ENCODE measurements around the gene ARHGAP35.
"Not testable (repeated sequence)": the region's sequence is repeated elsewhere in the genome, so short reads cannot be mapped to it uniquely, and the experiment has no call there.

Gene ARHGAP35

DNA sequence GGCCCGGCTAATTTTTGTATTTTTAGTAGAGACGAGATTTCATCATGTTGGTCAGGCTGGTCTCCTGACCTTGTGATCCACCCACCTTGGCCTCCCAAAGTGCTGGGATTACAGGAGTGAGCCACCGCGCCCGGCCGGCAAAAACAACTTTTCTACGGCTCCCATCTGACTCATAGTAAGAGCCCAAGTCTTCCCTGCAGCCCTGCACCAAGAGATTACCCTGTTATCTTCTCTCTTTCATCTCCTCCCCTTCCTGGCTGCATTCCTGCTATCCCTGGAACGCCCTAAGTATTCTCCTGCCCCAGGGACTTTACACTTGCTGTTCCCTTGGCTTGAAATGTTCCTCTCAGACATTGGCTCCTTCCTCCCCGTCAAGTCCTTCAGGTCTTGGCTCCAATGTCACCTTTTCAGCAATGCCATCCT is 16.7 kb upstream of the ARHGAP35 start:
- DNase-seq = no peak

DNA sequence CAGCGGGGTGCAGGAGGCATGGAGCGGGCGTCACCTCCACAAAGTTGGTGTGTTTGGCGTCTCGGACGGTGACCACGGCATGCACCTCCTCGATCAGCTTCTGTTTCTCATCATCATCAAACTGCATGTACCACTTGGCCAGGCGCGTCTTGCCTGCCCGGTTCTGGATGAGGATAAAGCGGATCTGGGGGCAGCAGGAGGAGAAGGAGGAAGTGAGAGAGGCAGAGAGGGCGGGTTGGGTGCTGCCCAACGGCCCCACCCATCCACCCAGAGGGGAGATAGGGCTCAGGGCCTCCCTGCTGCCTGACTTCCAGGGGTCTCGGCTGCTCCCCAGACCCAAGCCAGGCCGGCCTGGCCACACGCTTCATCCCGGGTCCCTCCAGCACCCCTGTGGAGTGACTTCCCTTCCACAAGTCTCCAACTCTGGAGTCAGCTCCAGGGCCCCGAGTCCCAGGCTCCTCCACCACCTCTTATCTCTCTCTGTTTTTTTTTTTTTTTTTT is 14.8 kb upstream of the ARHGAP35 start:
- no peak for DNase-seq

DNA sequence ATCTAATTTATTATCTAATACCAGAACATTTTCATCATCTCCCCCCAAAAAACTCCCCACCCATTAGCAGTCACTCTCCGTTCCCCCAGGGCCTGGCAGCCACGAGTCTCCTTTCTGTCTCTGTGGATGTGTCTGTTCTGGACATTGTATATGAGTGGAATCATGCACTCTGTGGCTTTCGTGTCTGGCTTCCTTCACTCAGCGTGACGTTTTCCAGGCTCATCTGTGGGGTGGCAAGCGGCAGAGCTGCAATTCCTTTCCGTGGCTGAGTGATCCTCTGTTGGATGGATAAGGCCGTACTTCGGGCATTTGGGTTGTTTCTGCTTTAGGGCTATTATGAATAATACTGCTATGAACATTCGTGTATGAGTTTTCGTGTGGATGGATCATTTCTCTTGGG is 13.3 kb upstream of the ARHGAP35 start:
- DNase-seq = no peak

DNA sequence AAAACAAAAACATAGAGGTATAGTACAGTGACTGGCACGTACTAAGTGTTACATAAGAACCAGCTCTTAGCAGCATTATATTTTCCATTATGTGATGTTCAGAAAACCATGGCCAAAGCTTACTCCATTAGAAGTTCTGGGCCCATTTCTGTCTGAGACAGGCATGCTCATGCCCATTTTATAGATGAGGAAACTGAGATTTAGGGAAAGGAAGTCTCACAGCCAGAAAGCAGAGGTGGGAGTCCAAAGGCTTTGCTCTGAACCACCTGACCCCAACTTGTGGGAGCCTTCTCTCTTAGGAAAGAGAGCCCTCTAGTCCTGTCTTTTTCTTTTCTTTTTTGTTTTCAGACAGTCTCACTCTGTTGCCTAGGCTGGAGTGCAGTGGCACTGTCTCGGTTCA is 12.4 kb upstream of the ARHGAP35 start:
- DNase-seq = no peak

DNA sequence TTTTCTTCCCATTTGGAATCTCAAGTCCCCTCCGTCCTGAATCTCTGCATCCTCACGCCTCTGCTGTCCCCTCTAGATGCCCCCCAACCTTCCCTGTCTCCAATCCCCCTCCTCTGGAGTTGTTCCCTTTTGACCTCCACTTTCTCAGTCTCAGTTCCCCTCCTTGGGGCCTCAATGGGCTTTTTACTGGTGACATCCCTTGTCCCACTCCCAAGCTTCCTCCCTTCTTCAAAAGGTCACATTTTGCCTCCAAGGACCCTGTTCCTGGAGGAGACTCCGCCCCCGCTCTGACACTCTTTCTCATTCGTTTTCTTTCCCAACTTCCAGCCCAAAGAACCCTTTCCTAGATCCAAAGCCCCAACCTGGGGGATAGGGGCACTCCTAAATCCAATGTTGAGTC is 11.2 kb upstream of the ARHGAP35 start:
- no peak for DNase-seq

DNA sequence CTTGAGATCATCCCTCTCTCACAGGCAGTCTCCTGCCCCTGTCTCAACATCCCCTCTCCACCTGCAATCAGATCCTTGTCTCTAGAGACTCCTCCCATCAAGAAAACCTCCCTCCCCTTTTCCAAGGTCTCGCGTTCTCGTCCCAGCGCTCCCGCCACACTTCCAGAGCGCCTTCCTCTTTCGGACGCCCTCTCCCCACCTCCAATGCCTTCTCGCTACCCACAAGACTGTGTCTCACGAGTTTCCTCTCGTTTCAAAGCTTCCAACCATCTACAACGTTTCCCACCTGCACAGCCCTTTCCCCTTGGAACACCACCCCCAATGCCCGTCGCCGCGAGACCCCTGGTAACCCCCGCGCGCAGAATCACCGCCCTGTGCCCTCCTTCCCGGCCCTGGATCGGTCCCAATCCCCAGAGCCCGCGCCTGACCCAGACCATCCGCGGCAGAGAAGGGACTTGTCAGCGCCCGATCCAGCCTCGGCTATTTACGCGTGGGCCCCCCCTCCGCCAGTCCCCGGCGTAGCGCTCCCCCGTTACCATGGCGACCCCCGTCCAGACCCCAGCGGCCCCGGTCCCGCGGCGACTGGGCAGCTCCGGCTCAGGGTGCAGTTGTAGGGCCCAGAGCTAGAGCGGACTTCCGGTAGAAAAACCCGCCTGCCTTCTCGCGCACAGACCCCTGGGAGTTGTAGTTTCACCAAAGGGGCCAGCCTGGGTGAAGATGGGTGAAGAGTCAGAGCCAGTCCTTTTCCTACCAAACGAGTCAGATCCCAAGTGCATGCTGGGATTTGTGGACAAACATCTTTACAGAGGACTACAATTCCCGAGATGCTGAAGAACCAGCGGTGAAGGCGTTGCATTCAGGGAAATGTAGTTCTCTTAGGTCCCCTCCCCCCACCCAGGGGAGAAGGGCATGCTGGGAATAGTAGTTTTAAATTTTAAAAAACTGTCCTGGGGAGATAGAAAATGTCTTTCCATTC is 10.3 kb upstream of the ARHGAP35 start, which contains the start of gene AP2S1:
TSS of gene AP2S1 (minus strand) at position 619 of the 976 bp plus-strand sequence. CDS start at position 539, 80 bp downstream.
- peak; percentile 70 to 84 (median 74) for DNase-seq

DNA sequence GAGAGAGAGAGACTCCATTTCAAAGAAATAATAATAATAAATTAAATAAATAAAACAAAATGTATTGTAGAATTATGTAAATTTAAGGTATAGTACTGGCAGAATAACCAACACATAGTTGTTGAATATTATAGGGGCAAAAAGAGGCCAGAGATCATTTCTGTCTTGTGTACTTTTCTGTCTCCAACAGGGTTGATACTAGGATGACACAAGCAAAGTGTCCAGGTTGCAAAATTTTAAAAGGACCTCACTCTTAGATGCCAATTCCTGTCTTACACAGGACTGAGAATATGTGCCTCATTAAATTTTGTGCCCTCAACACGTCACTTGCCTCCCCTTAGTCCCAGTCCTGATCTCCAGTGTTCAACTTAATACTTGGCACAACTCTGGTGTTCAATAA is 8.0 kb upstream of the ARHGAP35 start:
- DNase-seq = no peak

DNA sequence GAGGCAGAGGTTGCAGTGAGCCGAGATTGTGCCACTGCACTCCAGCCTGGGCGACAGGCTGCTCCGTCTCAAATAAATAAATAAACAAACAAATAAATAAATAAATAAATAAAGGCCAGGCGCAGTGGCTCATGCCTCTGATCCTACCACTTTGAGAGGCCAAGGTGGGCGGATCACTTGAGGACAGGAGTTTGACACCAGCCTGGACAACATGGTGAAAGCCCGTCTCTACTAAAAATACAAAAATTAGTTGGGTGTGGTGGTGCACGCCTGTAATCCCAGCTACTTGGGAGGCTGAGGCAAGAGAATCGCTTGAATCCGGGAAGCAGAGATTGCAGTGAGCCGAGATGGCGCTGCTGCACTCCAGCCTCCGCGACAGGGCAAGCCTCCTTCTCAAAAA is 6.1 kb upstream of the ARHGAP35 start:
- not testable (repeated sequence) for DNase-seq

DNA sequence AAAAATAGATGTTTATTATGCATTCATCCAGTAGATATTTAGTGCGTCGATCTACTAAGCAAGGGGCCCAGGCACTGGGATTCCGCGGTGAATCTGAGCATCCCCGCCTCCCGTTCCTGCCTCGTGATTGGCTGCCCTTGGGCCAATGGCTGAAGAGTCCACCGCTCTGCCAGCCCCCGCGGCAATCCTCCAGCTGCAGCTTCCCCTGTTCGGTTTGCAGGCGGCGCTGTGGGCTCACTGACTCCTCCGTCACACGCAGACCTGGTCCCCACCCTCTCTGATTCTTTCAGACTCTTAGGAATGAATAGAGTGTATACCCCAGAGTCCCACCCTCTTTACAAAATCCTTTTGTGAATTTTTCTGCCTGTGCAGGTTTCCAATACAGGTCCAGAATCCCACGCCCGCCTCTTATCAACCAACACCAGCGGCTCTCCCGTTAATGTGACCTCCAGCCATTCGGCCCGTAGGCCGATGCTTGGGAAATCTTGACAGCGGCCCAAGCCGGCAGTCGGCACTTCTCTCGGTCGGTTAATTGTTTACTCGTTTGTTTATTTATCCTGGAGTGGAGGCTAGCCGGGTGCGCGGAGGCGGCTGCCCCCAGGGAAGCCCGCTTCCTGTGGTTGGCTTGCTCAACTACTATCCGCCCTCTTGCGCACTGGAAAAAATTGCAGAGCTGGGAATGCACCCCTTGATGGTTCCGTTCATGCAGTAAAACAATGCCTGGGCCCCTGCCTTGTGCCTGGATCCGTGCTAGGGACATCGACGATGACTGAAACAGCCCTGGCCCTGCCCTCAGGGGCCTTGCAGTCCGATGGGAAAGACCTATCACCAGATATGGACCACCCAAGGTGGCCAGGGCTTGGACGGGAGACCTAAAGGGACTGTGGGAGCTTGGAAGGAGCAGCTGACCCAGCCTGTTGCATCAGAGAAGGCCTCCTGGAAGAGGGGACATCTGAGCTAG is 4.5 kb upstream of the ARHGAP35 start:
- peak; percentile 64 to 87 (median 78) for DNase-seq

DNA sequence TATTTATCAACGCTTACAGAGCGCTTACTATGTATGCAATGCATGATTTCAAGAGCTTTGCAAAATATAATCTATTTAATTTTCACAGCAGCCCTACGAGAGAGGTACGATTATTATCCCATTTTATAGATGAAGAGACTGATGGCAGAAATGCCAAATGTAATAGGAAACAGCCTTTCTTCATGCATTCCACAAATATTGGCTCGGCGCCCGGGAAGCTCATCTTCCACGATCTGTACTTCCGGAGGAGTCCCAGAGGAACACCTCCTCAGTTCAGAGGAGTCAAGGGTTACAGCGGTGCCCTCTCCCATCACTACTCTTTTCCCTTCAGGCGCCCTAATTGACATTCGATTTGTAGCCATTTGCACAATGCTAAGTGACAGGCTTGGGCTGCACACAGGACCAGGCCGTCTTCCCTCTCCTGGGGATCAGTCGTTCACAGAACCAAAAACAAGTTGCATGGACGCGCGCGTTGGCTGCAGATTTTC is 1.1 kb upstream of the ARHGAP35 start:
- DNase-seq = no peak

DNA sequence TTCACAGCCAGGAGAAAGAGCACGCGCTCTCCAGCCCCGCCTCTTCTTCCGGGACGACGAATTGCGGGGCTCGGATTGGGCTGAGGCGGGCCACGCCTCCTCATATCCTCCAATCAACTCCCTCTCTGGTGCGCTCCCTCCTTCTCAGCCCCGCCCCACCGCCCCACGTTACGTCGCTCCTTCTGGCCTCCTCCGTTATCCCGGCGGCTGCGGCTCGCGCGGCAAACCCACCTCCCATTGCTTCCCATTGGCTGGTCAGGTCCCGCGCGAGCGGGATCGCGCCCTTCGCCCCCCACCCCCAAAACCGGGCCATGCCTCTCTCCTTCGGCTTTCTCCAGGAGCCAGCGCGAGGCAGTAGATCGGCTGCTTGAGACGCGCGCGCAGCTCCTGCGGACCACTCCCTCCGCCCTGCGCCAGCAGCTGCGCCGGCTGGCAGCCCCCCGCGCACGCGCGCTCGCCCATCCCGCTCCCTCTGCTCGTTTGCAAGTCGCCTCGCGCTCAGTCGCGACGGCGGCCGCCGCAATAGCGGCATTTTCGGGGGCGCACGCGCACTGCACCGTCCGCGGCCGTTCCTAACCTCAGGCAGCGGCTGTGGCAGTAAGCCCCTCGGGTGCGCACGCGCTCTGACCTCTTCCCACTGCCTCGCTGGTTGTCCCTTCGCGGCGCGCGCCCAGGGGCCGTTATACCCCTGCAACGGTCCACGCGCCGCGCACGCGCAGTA is 512 bp upstream of the ARHGAP35 start:
- DNase-seq = peak; percentile 85 to 90 (median 86)

DNA sequence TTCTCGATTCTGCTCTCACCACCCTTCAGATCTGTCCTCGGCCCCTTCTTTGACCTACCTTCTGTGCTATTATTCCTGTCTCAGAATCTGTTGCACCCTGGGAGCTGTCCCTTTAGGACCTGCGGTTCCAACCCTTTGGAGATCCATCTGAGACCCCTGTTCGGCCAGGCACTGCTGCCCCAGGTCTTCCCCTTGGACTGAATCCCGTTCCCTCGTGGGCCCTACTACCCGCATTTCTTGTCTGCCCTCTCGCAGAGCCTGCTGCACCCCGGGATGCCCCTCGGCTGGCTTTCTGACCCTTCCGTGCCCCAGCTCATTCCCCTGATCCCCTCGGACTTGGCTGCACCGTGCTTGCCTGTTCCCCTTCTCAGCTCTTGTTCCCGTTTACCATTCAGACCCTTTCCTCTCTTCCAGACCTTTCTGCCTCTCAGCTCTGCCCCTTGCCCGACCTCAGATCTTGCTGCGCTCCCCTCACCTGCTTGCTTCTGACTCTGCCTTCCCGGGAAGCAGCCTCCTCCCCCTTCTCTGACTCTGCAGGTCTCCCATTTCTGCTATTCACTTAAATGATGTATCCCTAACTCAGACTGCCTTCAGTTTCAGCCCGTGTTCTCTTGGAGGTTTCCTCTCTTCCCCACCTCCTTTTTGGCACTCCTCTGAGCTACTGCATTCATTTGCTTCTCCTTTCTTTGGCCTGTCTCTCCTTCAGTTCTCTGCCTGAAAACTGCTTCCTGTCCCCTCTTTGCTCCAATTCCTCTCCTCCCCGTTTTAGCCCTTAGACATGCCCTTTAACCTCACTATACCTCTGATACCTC is 1.1 kb downstream of the ARHGAP35 start:
- DNase-seq = no peak

DNA sequence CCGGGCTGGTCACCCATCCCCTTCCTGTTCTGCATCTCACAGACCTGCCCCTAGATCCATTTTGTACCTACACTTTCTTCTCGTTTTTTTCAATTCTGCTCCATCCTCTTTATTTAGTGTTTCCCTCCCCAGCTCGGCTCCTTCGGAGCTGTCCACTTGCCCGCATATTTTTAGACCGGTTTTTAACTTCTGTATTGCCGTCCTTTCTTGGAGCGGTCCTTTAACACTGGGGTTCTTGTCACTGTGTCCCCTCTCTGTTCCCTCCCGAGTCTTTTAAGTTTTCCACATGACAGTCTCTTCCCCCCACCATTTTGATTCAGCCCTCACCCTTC is 1.7 kb downstream of the ARHGAP35 start:
- DNase-seq = no peak

DNA sequence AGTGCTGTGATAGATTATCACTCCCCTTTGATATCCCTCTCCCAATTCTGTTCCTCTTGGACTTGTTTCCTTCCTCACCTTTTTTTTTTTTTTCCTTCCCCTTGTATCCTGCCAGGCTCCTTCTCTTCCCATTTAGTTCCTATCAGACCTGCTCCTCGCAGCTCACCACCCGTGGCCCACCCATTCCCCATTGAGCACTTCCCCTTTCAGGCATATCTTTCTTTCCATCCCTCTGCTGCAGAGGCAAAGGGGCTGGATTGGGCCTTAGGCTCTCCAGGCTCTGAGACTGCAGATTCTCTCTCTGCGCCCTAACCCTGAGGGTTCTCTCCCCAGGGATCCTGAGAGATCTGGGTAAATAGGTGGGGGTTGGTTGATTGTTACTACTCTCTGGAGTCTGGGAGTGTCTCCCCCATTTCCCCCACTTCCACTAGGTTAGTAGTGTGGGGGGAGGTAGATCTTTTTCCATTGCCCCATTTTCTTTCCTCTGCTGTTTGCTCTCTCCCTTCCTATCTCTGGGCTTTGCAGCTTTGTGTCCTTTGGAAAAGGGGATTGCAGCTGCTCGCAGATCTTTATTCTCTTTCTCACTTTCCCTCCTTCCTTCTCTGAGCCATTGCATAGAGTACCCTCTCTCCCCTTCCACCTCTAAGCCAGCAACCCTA is 2.3 kb downstream of the ARHGAP35 start:
- no peak for DNase-seq

DNA sequence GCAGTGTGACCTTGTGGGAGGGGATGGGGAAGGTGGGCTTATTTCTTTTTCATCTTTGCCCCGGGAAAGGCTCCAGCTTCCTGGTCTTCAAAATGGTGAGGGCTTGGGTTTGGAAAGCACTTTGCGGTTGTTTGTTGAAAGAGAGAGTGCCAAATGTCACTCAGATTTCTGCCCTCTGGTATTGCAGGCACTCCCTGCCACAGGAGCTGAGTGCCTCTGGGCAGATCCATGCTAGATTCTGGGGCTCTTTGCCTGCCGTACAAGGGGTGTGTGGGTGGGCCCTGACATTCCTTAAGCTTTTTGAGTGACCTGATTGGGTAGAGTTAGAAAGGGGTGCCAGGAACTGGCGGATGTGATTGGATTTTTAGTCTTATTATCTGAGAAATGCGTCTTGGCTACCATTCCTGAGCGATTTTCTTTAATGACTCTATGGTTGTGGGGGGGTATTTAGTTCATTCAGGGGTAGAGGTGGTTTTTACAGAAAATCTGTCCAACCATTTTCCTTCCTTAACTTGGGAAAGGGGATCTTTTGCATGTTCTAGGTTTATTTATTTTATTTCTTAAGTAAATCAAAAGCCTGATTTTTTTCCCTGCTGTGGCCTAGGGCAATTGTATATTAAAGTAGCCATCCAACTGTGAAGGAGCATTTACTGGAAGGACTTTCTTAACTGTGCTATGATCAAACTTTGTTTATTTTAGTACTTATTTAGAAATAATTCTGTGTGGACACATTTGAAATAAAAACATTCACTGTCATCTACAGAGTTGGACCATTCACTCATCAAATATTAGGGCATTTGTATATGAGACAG is 3.2 kb downstream of the ARHGAP35 start:
- no peak for DNase-seq

DNA sequence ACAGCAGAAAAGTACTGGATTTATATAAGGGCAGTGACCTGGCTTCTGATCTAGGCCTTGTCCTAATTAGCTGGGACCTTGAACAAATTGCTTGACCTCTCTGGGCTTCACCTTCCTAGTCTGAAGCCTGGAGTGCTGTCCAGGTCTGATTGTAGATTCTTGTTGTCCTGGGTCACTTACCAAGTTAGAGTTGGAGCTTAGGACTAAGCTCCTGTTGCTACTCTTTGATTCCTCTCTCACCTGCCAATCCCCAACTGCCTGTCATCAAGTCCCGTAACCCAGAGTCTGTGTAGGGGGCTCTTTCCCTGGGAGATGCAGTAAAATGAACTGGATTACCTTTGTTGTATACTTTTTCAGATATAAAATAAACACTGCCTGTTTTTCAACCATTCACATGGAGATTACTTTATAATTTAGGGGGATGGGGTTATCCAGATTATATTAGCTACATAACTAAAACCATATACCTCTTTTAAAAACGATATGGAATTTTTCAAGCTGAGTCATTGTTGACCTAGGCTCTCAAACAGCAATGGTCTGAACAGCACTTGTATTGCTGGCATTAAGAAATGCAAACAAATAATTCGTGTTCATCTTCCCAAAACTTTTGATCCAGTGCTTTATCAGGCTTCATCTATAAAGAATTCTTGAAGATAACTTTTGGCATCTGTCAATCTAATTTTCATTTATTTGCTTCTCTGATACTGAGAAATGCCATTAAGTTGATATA is 5.8 kb downstream of the ARHGAP35 start:
- no peak for DNase-seq

DNA sequence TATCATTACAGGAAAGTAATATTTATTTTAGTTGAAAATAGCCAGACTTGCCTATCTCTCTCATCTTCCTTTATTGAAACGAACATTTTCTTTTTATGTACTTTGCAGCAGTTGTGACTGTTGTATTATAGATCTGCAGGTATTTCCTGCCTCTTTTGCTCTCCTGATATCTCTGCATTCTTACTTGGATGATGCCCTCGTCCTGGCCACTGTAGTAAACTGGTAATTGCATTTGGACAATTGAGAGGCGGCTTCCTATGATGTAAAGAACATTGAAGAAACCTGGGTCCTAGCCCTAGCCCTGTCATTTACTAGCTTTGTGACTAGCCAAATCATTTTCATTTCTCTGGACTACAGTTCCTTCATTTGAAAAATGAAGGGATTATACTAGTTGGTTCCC is 6.4 kb downstream of the ARHGAP35 start:
- no peak for DNase-seq

DNA sequence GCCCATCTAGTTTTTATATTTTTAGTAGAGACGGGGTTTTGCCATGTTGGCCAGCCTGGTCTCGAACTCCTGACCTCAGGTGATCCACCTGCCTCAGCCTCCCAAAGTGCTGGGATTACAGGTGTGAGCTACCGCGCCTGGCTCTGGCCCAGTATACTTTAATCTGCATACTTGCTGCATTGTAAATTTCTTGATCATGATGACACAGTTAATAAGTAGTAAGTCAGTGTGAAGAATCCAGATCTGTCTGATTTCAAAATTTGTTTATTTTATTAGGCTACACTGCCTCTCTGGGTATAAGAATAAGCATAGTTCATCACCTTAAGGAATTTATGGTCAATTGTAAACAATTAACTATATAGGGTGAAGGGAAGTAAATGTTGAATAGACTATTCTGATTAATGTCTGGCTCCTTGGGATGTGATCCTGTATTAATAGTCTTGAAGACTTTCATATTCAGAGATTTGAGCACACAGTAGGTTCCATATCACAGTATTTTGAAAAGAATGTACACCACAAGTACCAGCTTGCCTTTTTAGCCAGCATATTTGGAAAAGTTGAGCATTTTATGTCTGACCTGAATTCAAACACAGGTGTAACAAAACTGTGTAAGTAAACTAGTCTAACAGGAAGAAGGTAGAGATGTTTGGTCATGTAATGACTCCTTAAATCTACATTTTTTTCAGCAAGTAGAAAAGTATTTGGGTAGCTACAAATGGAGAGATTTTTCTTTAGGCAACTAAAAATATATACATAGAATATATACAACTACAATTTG is 7.4 kb downstream of the ARHGAP35 start:
- DNase-seq = no peak

DNA sequence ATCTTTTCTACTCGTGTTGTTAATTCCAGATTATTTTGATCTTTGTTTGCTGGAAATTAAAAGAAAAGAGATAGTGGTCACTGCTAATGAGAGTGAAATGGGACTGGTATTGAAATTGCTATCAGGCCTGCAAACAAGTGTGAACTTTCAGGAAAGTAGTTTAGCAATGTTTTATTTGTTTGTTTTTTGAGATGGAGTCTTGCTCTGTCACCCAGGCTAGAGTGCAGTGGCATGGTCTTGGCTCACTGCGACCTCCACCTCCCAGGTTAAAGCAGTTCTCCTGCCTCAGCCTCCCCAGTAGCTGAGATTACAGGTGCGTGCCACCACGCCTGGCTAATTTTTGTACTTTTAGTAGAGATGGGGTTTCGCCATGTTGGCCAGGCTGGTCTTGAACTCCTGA is 10.4 kb downstream of the ARHGAP35 start:
- DNase-seq = not testable (repeated sequence)
